ENCODE data around the gene RELN. TPM values are rescaled to one million over a fixed set of nuclear protein-coding genes. Genes with fewer than 3 reads are reported as not detected.

RELN gene
- total RNA-seq, 1 experiment from 2014 or later, result 0.20 TPM

DNA sequence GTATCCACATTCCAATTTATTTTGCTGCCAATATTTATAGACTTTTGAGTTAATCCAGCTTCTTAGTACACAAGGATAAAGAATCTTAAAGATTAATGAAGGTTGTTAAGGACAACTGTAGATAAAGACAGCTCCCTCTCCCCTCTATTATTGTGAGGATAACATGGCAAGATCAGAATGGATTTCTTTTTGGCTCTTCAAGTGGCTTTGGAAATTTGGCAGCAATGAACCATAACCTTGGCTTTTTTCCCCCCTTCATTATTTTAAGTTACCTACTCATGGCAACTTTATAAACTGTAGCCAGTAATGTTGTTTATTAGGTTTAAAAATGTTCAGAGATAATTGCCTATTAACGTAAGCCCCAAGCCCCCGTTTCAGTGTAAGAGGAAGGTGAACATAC is 412.4 kb downstream of the RELN start (continued):
- TF ChIP-seq, protein P1, sequence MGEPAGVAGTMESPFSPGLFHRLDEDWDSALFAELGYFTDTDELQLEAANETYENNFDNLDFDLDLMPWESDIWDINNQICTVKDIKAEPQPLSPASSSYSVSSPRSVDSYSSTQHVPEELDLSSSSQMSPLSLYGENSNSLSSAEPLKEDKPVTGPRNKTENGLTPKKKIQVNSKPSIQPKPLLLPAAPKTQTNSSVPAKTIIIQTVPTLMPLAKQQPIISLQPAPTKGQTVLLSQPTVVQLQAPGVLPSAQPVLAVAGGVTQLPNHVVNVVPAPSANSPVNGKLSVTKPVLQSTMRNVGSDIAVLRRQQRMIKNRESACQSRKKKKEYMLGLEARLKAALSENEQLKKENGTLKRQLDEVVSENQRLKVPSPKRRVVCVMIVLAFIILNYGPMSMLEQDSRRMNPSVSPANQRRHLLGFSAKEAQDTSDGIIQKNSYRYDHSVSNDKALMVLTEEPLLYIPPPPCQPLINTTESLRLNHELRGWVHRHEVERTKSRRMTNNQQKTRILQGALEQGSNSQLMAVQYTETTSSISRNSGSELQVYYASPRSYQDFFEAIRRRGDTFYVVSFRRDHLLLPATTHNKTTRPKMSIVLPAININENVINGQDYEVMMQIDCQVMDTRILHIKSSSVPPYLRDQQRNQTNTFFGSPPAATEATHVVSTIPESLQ (CRISPR knock-in tag; IDR thresholded peaks at IDR 0.05), result no peak
- no peak for TF ChIP-seq E2F5 (CRISPR knock-in tag; IDR thresholded peaks at IDR 0.05)
- no peak for TF ChIP-seq CREM (CRISPR knock-in tag; IDR thresholded peaks at IDR 0.05)
- TF ChIP-seq ZNF317 (CRISPR knock-in tag; IDR thresholded peaks at IDR 0.05; ENCODE audit: borderline replicate concordance, low read depth), result no peak
- TF ChIP-seq ZNF232 (CRISPR knock-in tag; IDR thresholded peaks at IDR 0.05), result no peak

- H3K9me3 Mint-ChIP-seq, result no peaks in the 10 kb centered on the region
- no peaks in the 10 kb centered on the region for H3K36me3 Mint-ChIP-seq
- ChIA-PET CTCF (no interaction called here), POLR2A (no interaction called here)
- no peak for ATAC-seq
- no peak overlapping the region for H3K4me3 Mint-ChIP-seq
- no peaks in the 10 kb centered on the region for H3K4me1 Mint-ChIP-seq
- H3K27me3 Mint-ChIP-seq (ENCODE audit: low read depth), result no peaks in the 10 kb centered on the region
- DNase-seq (ENCODE audit: low spot score), result no peak
- H3K27ac Mint-ChIP-seq, result no peak overlapping the region
- TF ChIP-seq ATF1 (CRISPR knock-in tag; IDR thresholded peaks at IDR 0.05) (no peak), NR2C2 (CRISPR knock-in tag; IDR thresholded peaks at IDR 0.05) (no peak), E2F1 (CRISPR knock-in tag; IDR thresholded peaks at IDR 0.05) (no peak)
Observed at GRCh38 chr7:103576641-103577040, 412.8 kb downstream of the RELN start.

DNA sequence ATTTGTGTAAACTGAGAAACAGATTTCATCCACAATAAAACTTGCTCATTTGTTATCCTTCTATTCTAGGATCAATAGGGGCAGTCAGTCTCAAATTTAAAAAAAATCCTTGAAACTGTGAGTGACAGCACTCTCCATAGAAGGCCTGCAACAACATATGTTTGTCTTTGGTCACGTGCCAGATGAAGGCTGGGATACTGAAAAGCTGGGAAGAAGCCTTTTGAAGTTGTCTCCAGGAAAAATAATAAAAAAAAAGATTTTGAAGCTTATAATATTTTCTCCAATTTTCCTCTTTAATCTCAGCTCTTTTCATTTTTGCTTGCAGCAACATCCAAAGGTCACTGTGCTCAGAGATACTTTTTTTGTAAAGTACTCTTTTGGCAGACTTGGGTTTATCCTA is 414.9 kb downstream of the RELN start:
- Mint-ChIP-seq H3K27ac (no peak overlapping the region), H3K9me3 (no peaks in the 10 kb centered on the region), H3K27me3 (ENCODE audit: low read depth) (no peaks in the 10 kb centered on the region), H3K4me3 (no peak overlapping the region), H3K36me3 (no peaks in the 10 kb centered on the region), H3K4me1 (no peaks in the 10 kb centered on the region)
- no peak for ATAC-seq
- TF ChIP-seq, protein P2, sequence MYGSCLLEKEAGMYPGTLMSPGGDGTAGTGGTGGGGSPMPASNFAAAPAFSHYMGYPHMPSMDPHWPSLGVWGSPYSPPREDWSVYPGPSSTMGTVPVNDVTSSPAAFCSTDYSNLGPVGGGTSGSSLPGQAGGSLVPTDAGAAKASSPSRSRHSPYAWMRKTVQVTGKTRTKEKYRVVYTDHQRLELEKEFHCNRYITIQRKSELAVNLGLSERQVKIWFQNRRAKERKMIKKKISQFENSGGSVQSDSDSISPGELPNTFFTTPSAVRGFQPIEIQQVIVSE (CRISPR knock-in tag; IDR thresholded peaks at IDR 0.05; ENCODE audit: borderline replicate concordance), result no peak
- no peak for TF ChIP-seq ZNF512 (CRISPR knock-in tag; IDR thresholded peaks at IDR 0.05; ENCODE audit: borderline replicate concordance)
- no peak for TF ChIP-seq OVOL2 (CRISPR knock-in tag; IDR thresholded peaks at IDR 0.05; ENCODE audit: borderline replicate concordance)
- TF ChIP-seq CREM (CRISPR knock-in tag; IDR thresholded peaks at IDR 0.05), result no peak
- no peak for TF ChIP-seq ARID4B (CRISPR knock-in tag; IDR thresholded peaks at IDR 0.05; ENCODE audit: borderline replicate concordance)
- TF ChIP-seq ZNF671 (CRISPR knock-in tag; IDR thresholded peaks at IDR 0.05), result no peak
- TF ChIP-seq GRHL2 (CRISPR knock-in tag; IDR thresholded peaks at IDR 0.05; ENCODE audit: insufficient replicate concordance, severe bottlenecking), result no peak
- TF ChIP-seq, protein P3, sequence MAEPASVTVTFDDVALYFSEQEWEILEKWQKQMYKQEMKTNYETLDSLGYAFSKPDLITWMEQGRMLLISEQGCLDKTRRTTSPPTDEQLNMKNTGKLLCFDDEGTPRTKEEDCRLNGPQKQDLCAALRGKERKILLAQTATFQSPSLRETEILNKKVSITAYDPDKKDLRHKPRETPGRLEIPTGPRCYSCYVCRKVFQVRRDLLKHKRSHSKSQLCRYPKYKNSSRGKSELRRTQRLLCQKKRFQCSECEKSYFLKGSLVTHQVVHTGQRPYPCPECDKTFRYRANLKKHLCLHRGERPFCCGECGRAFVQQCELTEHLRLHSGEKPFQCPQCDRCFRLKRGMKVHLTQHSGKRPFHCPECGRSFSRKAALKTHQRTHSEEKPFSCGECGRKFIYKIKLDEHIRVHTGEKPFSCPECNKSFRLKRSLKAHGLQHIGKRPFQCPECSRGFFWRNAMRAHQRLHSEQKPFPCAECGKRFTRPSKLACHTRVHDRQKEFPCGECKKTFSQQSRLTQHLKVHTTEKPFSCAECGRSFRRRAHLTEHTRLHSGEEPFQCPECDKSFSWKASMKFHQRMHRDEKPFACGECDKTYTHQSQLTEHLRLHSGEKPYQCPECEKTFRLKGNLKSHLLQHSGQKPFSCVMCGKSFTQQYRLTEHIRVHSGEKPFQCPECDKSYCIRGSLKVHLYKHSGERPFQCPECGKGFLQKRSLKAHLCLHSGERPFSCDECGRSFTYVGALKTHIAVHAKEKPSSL (CRISPR knock-in tag; conservative IDR thresholded peaks at IDR 0.05), result no peak
- TF ChIP-seq, protein P4, sequence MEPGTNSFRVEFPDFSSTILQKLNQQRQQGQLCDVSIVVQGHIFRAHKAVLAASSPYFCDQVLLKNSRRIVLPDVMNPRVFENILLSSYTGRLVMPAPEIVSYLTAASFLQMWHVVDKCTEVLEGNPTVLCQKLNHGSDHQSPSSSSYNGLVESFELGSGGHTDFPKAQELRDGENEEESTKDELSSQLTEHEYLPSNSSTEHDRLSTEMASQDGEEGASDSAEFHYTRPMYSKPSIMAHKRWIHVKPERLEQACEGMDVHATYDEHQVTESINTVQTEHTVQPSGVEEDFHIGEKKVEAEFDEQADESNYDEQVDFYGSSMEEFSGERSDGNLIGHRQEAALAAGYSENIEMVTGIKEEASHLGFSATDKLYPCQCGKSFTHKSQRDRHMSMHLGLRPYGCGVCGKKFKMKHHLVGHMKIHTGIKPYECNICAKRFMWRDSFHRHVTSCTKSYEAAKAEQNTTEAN (CRISPR knock-in tag; IDR thresholded peaks at IDR 0.05), result no peak
- DNase-seq (ENCODE audit: low spot score), result no peak
- ChIA-PET POLR2A (no interaction called here), CTCF (no interaction called here)
